ENCODE data around the gene SRSF10.
A peak's percentile ranks its signal among the peaks of the same experiment; 100 is the strongest.
"Not testable (repeated sequence)": the region's sequence is repeated elsewhere in the genome, so short reads cannot be mapped to it uniquely, and the experiment has no call there.

SRSF10 gene

GRCh38 chr1:24018611-24019580 is 38.8 kb upstream of the SRSF10 start:
- no peak for TF ChIP-seq CTCF (IDR thresholded peaks at IDR 0.05; ENCODE audit: low read depth, low read length)
- DNase-seq (ENCODE audit: extremely low read depth, low read depth) = peak; percentile 99

GRCh38 chr1:24015221-24016210 is 35.4 kb upstream of the SRSF10 start:
- no peak for DNase-seq (ENCODE audit: extremely low read depth, low read depth)
- no peak for TF ChIP-seq CTCF (IDR thresholded peaks at IDR 0.05; ENCODE audit: low read depth, low read length)

GRCh38 chr1:24012878-24013277 is 32.8 kb upstream of the SRSF10 start:
- DNase-seq (ENCODE audit: extremely low read depth, low read depth) = not testable (repeated sequence)

- no peak for TF ChIP-seq CTCF (IDR thresholded peaks at IDR 0.05; ENCODE audit: low read depth, low read length)
- no peak for DNase-seq (ENCODE audit: extremely low read depth, low read depth)
These were observed 30.5 kb upstream of the SRSF10 start for GRCh38 chr1:24010650-24011049.

GRCh38 chr1:24009406-24009805 is 29.3 kb upstream of the SRSF10 start:
- DNase-seq (ENCODE audit: extremely low read depth, low read depth) = no peak
- TF ChIP-seq CTCF (IDR thresholded peaks at IDR 0.05; ENCODE audit: low read depth, low read length) = no peak

- not testable (repeated sequence) for DNase-seq (ENCODE audit: extremely low read depth, low read depth)
These were observed 28.6 kb upstream of the SRSF10 start for GRCh38 chr1:24008574-24009184.

GRCh38 chr1:24007079-24007478 is 27.0 kb upstream of the SRSF10 start:
- TF ChIP-seq CTCF (IDR thresholded peaks at IDR 0.05; ENCODE audit: low read depth, low read length) = no peak
- DNase-seq (ENCODE audit: extremely low read depth, low read depth) = no peak
